NCI-H82 treated with DMSO at 0.1 percent for 48 hours (cell line): ENCODE measurements around the gene B3GALNT1.

Experiments
- DNase-seq: peaks from one replicate; lab custom pipeline; 2025; ENCODE audit not compliant: unreplicated experiment; lab: John Stamatoyannopoulos, UW

B3GALNT1 gene

GRCh38 chr3:161104561-161105551 lies at the start of gene B3GALNT1:
B3GALNT1 (minus strand) TSS chr3:161105349; CDS start chr3:161086754, 18,595 bp downstream.
- DNase-seq = no peak

DNA sequence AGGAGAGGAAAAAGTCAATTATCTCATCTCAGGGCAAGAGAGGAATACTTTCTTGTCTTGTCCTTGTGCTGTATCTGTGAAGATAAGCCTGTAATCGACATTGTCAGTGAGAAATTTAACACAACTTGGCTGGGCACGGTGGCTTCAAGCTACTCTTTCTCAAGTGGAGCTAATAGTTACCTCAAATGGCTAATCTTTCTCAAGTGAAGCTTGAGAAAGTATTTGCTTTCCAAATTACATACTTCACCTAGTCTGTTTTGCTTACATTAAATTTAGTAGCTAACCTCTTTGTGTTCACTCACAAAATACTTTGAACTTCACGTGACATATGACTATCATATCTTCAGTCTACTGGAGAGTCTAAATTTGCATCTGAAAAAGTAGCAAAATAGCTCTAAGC lies 48.3 kb upstream of the B3GALNT1 start:
- DNase-seq = no peak

DNA sequence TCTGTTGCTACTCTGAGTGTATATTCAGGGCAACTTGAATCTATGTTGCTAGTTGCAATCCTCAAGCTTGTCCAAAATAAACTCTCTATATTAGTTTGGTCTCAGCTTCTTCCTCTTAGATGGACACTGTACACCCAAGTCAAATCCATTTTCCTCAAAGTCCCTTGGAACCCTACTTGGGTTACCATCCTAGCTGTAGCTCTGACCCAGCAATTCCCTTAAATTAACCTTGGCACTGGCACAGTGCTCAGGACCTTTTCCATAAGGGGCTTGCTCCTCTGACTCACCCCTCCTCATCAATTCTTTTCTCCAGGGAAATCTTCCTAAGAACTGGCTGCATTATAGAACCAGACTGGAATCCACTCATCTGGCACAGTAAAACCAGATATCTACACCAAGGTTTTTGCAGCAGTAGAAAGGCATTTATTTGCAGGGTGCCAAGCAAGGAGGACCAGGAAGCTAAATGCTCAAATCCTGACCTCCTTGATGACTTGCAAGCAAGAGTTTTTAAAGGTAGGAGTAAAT lies 44.9 kb upstream of the B3GALNT1 start:
- DNase-seq = no peak

DNA sequence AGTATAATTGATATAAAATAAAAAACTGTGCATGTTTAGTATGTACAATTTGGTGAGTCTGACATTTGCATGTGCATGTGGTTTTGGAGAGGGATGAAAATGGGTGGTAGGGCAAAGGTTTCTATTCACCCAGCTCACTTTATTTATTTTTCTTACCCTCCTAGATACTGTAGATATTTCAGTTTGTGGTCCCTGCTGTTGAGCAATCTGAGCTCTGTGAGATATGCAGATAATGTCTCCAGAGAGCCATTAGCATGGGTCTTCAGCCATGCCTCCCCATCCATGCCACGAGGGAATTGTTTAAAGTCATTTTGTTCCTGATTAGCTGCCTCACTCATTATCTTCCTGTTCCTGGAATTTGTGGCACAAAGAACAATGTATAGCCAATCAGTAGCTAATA lies 44.4 kb upstream of the B3GALNT1 start:
- no peak for DNase-seq

DNA sequence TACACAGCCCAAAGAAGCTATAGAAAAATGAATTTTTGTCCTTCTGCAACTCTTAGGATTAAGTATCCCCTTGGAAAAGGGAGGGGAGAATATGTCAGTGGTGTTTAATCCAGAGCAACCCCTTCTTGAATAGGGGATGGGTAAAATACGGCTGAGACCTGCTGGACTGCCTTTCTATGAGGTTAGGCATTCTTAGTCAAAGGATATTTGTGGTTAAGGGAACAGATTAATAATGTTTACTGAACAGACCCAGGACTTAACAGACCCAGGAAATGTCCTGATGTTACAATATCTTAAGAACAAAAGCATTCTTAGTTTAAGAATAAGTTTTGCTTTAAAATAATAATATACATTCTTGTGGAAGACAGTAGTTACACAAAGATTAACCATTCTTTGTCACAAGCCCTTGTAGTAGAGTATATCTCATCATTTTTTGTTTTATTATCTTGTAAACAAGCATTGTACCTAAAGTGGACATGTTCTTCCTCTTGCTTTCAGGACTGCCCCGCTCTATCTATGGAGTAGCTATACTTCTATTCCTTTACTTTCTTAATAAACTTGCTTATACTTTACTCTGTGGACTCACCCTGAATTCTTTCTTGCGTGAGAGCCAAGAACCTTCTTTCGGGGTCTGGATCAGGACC lies 43.8 kb upstream of the B3GALNT1 start:
- no peak for DNase-seq

GRCh38 chr3:161142486-161142885 lies 37.3 kb upstream of the B3GALNT1 start:
- DNase-seq = no peak

DNA sequence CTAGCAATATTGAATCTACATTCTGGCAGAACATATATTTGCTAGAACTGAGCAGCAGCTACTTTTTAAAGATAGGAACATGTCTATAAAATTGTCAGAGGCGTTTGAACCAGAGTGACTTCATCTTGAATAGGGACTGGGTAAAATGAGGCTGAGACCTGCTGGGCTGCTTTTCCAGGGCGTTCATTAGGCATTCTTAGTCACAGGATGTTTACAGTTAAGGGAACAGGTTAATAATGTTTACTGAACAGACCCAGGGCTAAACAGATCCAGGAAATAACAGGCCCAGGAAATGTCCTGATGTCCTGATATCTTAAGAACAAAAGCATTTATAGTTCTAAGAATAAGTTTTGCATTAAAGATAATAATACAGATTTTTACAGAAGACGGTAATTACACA lies 34.5 kb upstream of the B3GALNT1 start:
- no peak for DNase-seq

- DNase-seq = no peak
These were observed 32.1 kb upstream of the B3GALNT1 start for GRCh38 chr3:161137260-161137659.

DNA sequence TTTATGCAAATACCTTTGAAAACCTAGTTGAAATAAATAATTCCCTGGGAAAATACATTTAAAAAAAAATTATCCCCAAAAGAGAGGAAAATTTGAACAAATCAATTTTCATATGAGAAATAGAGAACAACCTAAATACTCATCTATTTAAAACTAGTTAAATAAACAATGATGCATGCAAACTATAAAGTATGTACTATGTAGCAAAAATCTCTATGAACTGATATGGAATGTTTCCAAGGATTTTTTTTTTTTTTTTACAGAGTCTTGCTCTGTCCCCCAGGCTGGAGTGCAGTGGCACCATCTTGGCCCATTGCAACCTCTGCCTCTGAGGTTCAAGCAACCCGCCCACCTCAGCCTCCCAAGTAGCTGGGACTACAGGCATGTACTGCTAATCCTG lies 27.2 kb upstream of the B3GALNT1 start:
- no peak for DNase-seq

GRCh38 chr3:161126495-161126894 lies 21.3 kb upstream of the B3GALNT1 start:
- DNase-seq = no peak

GRCh38 chr3:161117646-161118045 lies 12.5 kb upstream of the B3GALNT1 start:
- no peak for DNase-seq

- no peak for DNase-seq
These were observed 3.7 kb upstream of the B3GALNT1 start for GRCh38 chr3:161108840-161109239.

DNA sequence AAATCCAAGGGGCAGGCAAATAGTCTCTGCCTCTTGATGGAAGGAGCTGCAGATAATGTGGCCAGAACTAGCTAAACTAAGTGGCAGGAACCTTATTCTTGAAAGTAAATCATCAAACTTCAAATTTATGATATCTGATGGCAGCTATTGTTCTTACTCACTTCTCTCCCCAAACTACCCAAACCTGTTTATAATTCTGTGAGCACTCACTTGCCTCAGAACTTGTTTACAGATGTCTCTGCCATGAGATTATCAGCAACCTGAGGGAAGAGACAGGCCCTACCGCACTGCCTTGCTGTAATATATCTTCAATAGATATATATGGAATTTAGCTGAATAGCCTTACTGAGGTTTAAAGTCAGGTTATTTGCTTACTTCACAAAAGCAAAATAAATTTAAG lies 2.2 kb upstream of the B3GALNT1 start:
- no peak for DNase-seq

GRCh38 chr3:161103776-161104385 lies 1.3 kb downstream of the B3GALNT1 start:
- no peak for DNase-seq

DNA sequence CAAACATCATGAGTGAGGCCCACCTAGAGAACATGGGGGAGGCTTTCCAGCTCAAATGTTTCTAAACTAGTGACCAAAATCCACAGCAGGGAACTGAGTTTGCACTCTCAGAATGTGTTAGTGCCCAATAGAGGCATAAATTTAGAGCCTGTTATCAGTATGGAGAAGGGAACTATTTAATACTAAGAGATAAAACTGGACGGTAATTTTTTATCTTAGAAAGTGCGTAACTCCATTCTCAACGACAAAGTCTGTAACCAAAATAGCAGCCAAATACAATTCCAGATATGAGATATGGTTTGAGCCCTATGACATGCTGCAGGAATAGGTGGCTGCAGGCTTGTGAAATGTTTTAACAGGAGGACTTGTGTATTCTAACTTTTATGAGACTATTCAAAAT lies 3.5 kb downstream of the B3GALNT1 start:
- DNase-seq = no peak

DNA sequence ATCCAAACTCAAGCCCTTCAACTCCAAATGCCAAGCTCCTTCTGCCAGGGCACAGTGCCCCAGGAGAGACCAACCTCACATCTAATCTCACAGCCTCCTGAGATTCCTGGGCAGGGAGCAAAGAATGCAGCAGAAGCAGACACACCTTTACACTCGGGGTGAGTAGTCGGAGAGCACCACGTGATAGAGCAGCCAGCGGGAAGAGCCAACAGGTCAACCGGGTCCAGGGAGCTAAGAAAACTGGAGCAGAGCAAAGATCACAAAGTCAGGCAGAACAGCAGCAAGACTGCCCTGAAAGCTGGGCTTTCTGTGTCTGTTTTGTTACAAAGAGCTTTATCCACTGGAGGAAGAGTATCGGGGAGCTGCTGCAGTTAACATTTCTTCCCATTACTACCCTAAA lies 4.2 kb downstream of the B3GALNT1 start:
- DNase-seq = no peak

- no peak for DNase-seq
These were observed 8.3 kb downstream of the B3GALNT1 start for GRCh38 chr3:161096771-161097367.

GRCh38 chr3:161093895-161094294 lies 11.3 kb downstream of the B3GALNT1 start:
- DNase-seq = no peak

DNA sequence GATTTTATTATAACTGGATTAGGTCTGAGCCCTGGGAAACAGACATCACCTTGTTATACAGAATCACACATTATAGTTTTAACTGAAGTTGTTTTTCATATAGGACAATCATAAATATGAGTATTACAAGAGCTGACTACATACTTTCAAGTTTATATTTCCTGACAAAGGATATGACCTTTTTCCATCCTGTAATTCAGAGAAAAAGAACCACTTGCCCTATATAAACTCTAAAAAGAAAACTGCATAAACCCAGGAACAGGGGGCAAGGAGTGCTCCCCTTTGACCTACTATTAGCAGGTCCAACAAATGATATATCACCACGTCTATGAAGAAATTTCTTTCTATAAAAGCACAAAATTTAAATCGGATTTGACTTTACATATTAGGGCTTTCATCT lies 20.9 kb downstream of the B3GALNT1 start:
- no peak for DNase-seq

DNA sequence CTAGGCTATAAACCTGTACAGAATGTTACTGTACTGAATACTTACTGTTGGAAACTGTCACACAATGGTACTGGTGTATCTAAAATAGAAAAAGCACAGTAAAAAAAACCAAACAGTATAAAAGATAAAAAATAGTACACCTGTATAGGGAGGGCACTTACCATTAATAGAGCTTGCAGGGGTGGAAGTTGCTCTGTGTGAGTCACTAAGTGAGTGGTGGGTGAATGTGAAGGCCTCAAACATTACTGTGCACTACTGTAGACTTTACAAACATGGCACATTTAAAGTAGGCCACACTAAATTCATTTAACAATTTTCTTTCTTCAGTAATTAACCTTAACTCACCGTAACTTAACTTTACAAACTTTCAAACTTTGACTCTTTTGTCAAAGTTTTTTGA lies 22.0 kb downstream of the B3GALNT1 start:
- no peak for DNase-seq

DNA sequence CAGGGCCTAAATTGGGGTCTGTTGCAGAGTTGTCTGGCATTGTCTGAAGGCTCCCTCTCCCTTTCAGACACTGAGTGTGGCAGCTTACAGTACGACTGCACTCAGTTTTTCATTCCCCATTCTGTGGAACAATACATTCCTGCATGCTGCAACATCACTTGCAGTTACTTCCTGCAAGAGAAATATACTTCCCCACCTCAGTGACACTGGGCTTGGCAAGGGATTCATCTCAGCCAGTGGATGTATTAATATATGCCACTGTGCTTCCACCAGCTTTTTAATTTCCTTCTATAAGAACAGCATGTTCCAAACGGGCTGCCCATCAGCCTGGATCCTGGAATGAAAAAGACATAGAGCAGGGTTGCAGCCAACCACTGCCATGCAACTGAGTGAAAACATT lies 23.1 kb downstream of the B3GALNT1 start:
- no peak for DNase-seq
